GM23338 (cell line): ENCODE results near the gene TPK1. TPM values are rescaled to one million over a fixed set of nuclear protein-coding genes. Genes with fewer than 3 reads are reported as not detected.

ENCODE experiments used
- ATAC-seq: fragments of 200-7000 bp; cut with Tn5 transposase; 3 replicates; pipeline ENCODE4 v1.9.1; 2020
- DNase-seq: peaks from one replicate; pipeline ENCODE4 v3.0.0-alpha.2; 2015; ENCODE audit warnings: low spot score
- H2AFZ ChIP-seq: fragments of 200-600 bp; sonication (generic); 2 replicates; pipeline ENCODE4 v1.8.0; 2016; ENCODE audit warnings: antibody characterized with exemption, mild to moderate bottlenecking, moderate library complexity
- H3F3A ChIP-seq: fragments of 200-600 bp; sonication (generic); replicated peaks from 2 replicates; pipeline ENCODE4 v1.8.0; 2017; ENCODE audit warnings: antibody characterized with exemption, mixed run types, low read depth
- H3K27ac ChIP-seq: fragments of 200-600 bp; sonication (generic); 2 replicates; pipeline ENCODE4 v1.6.1; 2016; ENCODE audit warnings: low read depth
- H3K27me3 ChIP-seq: fragments of 200-600 bp; sonication (generic); 2 replicates; pipeline ENCODE4 v1.8.0; 2016; ENCODE audit warnings: mild to moderate bottlenecking, mixed run types, moderate library complexity; ENCODE audit not compliant: insufficient read depth
- H3K36me3 ChIP-seq: fragments of 200-600 bp; sonication (generic); 2 replicates; pipeline ENCODE4 v1.8.0; 2016; ENCODE audit warnings: mild to moderate bottlenecking; ENCODE audit not compliant: insufficient read depth
- H3K4me1 ChIP-seq: fragments of 200-600 bp; sonication (generic); 2 replicates; pipeline ENCODE4 v1.8.0; 2016; ENCODE audit warnings: mild to moderate bottlenecking, moderate library complexity; ENCODE audit not compliant: insufficient read depth
- H3K4me2 ChIP-seq: fragments of 200-600 bp; sonication (generic); 2 replicates; pipeline ENCODE4 v1.7.1; 2017; ENCODE audit warnings: mixed run types
- H3K4me3 ChIP-seq: fragments of 200-600 bp; sonication (generic); 2 replicates; pipeline ENCODE4 v1.6.1; 2016; ENCODE audit warnings: mixed run types
- H3K79me2 ChIP-seq: fragments of 200-600 bp; sonication (generic); replicated peaks from 2 replicates; pipeline ENCODE4 v1.8.0; 2017; ENCODE audit warnings: mild to moderate bottlenecking; ENCODE audit not compliant: insufficient read depth
- H3K9me2 ChIP-seq: fragments of 200-600 bp; sonication (generic); 2 replicates; pipeline ENCODE4 v1.8.0; 2017; ENCODE audit not compliant: insufficient read depth
- H4K20me1 ChIP-seq: fragments of 200-600 bp; sonication (generic); replicated peaks from 2 replicates; pipeline ENCODE4 v1.8.0; 2017; ENCODE audit warnings: mild to moderate bottlenecking; ENCODE audit not compliant: insufficient read depth
- H3K27ac Mint-ChIP-seq: 2 replicates; pipeline ENCODE4 v1.8.0; 2020; ENCODE audit warnings: inconsistent platforms, mild to moderate bottlenecking, moderate library complexity, mixed read lengths
- H3K27me3 Mint-ChIP-seq: 3 replicates; pipeline ENCODE4 v1.8.0; 2022; ENCODE audit warnings: low read depth, mild to moderate bottlenecking, moderate library complexity, mixed read lengths, inconsistent platforms; ENCODE audit not compliant: insufficient read depth, poor library complexity
- H3K36me3 Mint-ChIP-seq: 3 replicates; pipeline ENCODE4 v1.8.0; 2021; ENCODE audit warnings: low read depth, mild to moderate bottlenecking, inconsistent platforms, moderate library complexity, mixed read lengths
- H3K4me1 Mint-ChIP-seq: 3 replicates; pipeline ENCODE4 v1.8.0; 2020; ENCODE audit warnings: mild to moderate bottlenecking, inconsistent platforms, mixed read lengths
- H3K4me3 Mint-ChIP-seq: 3 replicates; pipeline ENCODE4 v1.8.0; 2021; ENCODE audit warnings: moderate library complexity, mild to moderate bottlenecking, inconsistent platforms, mixed read lengths
- H3K9me3 Mint-ChIP-seq: 3 replicates; pipeline ENCODE4 v1.8.0; 2020; ENCODE audit warnings: moderate library complexity, mild to moderate bottlenecking, inconsistent platforms, mixed read lengths
- ETS1 ChIP-seq: IDR thresholded peaks from 2 replicates; pipeline ENCODE4 v1.6.1; 2016; ENCODE audit warnings: antibody characterized with exemption
- REST ChIP-seq: IDR thresholded peaks from one replicate; pipeline ENCODE4 v1.6.1; 2018; ENCODE audit warnings: antibody characterized with exemption; ENCODE audit not compliant: unreplicated experiment
- STAT1 ChIP-seq: IDR thresholded peaks from one replicate; pipeline ENCODE4 v1.6.1; 2016; ENCODE audit warnings: antibody characterized with exemption; ENCODE audit not compliant: unreplicated experiment
- ZNF462 ChIP-seq: fragments of 250-450 bp; sonication (Bioruptor Pico); IDR thresholded peaks from 2 replicates; pipeline ENCODE4 v1.5.0; 2020; ENCODE audit warnings: mild to moderate bottlenecking, moderate library complexity
- polyA plus RNA-seq: library from polyadenylated mRNA; unstranded; fragments of >200 nt; fragmentation: Nextera tagmentation; extraction: Ambion mirVana; gene quantifications from 2 replicates; pipeline ENCODE4 v1.2.1, GENCODE V29; 2016
- total RNA-seq: library from RNA; depleted of rRNA; stranded (reverse); fragments of >200 nt; shearing (Covaris generic); gene quantifications from 2 replicates; pipeline ENCODE4 v1.2.3, GENCODE V29; 2014

The TPK1 gene
- total and polyA plus RNA-seq, 2 experiments from 2014 or later = 2.6 to 2.9 TPM

GRCh38 chr7:144834641-144835144 is 1.2 kb downstream of the TPK1 start:
- ATAC-seq = no peak
- H3K27me3 ChIP-seq = peaks cover 11% of the 10 kb centered on the region; the same call in 1 of the 2 replicates
- peak; percentile 21 for DNase-seq
- H3K9me2 ChIP-seq = no peaks in the 10 kb centered on the region
- H4K20me1 ChIP-seq = no peaks in the 10 kb centered on the region
- Mint-ChIP-seq H3K9me3 (peaks cover 16% of the 10 kb centered on the region; the same call in 2 of the 3 replicates), H3K27me3 (peaks cover 9% of the 10 kb centered on the region), H3K4me3 (peak overlapping the region; percentile 97), H3K4me1 (peaks cover 4% of the 10 kb centered on the region; the same call in 2 of the 3 replicates), H3K27ac (no peak overlapping the region), H3K36me3 (peaks cover 3% of the 10 kb centered on the region; the same call in 1 of the 3 replicates)
- peaks cover 7% of the 10 kb centered on the region for H3F3A ChIP-seq
- H3K27ac ChIP-seq = no peak overlapping the region
- no peaks in the 10 kb centered on the region for H3K79me2 ChIP-seq
- H2AFZ ChIP-seq = peak overlapping the region; percentile 96
- H3K4me1 ChIP-seq = peaks cover 5% of the 10 kb centered on the region; the same call in 1 of the 2 replicates
- H3K36me3 ChIP-seq = no peaks in the 10 kb centered on the region
- peak overlapping the region; percentile 90 for H3K4me2 ChIP-seq
- TF ChIP-seq ZNF462 (CRISPR knock-in tag) (no peak), REST (no peak), ETS1 (no peak), STAT1 (no peak)
- peak overlapping the region; percentile 88 for H3K4me3 ChIP-seq
